Panc1 (cell line): ENCODE measurements around the gene MPP2. TPM values are rescaled to one million over a fixed set of nuclear protein-coding genes. Genes with fewer than 3 reads are reported as not detected.

Source experiments
- ATAC-seq: fragments of 200-7000 bp; cut with Tn5 transposase; 2 replicates; pipeline ENCODE4 v1.9.1; 2020; ENCODE audit warnings: mild to moderate bottlenecking, moderate library complexity
- BruUV-seq: library from RNA; stranded (reverse); fragments of 400-500 nt; replicated peaks from 2 replicates; lab custom pipeline; 2021; lab: Mats Ljungman, UMichigan
- CTCF ChIA-PET: fragments of 300-600 bp; sonication (Branson Sonifier 250); formaldehyde crosslinking; loops from one replicate; lab custom pipeline; 2022; ENCODE audit warnings: antibody characterized with exemption; lab: Charles Lee
- POLR2A ChIA-PET: fragments of 300-600 bp; sonication (Branson Sonifier 250); formaldehyde crosslinking; loops from one replicate; lab custom pipeline; 2022; ENCODE audit warnings: antibody characterized with exemption; lab: Charles Lee
- DNase-seq: peaks from one replicate; pipeline ENCODE4 v3.0.0-alpha.2; 2010; ENCODE audit warnings: low read depth, low spot score
- H3K27ac ChIP-seq: 2 replicates; pipeline ENCODE4 v1.5.1; 2011; ENCODE audit warnings: mild to moderate bottlenecking, low read length, inconsistent platforms
- H3K27me3 ChIP-seq: fragments of 200-500 bp; sonication (Bioruptor generic); 2 replicates; pipeline ENCODE4 v1.6.0; 2014; ENCODE audit warnings: low read length, inconsistent platforms; ENCODE audit not compliant: control insufficient read depth, insufficient read depth
- H3K36me3 ChIP-seq: fragments of 200-500 bp; sonication (Bioruptor generic); 2 replicates; pipeline ENCODE4 v1.5.1; 2014; ENCODE audit warnings: inconsistent platforms, mild to moderate bottlenecking, low read length, moderate library complexity; ENCODE audit not compliant: control insufficient read depth, insufficient read depth
- H3K4me1 ChIP-seq: 2 replicates; pipeline ENCODE4 v1.5.1; 2011; ENCODE audit warnings: inconsistent platforms, mild to moderate bottlenecking, low read length, moderate library complexity; ENCODE audit not compliant: control insufficient read depth, insufficient read depth
- H3K4me3 ChIP-seq, 2 experiments: 2 replicates each; pipeline ENCODE4 v1.5.1; 2011 to 2012; ENCODE audit warnings: low read depth in 2 of 2, low read length in 2 of 2, mild to moderate bottlenecking in 2 of 2, inconsistent platforms in 1 of 2, moderate library complexity in 1 of 2
- H3K9me3 ChIP-seq: fragments of 200-500 bp; sonication (Bioruptor generic); 2 replicates; pipeline ENCODE4 v1.5.1; 2014; ENCODE audit warnings: low read depth, mild to moderate bottlenecking, inconsistent platforms, low read length, moderate library complexity; ENCODE audit not compliant: control insufficient read depth, insufficient read depth
- CTCF ChIP-seq: fragments of 450-650 bp; IDR thresholded peaks from 2 replicates; pipeline ENCODE4 v1.5.1; 2017; ENCODE audit warnings: mild to moderate bottlenecking
- POLR2AphosphoS5 ChIP-seq: IDR thresholded peaks from 2 replicates; pipeline ENCODE4 v1.6.1; 2012; ENCODE audit warnings: mild to moderate bottlenecking, low read depth, low read length, moderate library complexity
- REST ChIP-seq, 2 experiments: IDR thresholded peaks; 2 replicates each; pipeline ENCODE4 v1.6.1; 2011 to 2012; ENCODE audit warnings: low read depth in 2 of 2, control low read depth in 1 of 2, low read length in 1 of 2, mild to moderate bottlenecking in 1 of 2, moderate library complexity in 1 of 2; ENCODE audit not compliant: insufficient read depth in 1 of 2
- SIN3A ChIP-seq: IDR thresholded peaks from 2 replicates; pipeline ENCODE4 v1.6.1; 2012; ENCODE audit warnings: low read depth, mild to moderate bottlenecking, low read length, moderate library complexity, borderline replicate concordance; ENCODE audit not compliant: insufficient read depth
- TCF7L2 ChIP-seq: IDR thresholded peaks from 2 replicates; pipeline ENCODE4 v1.6.1; 2011; ENCODE audit warnings: mild to moderate bottlenecking, low read depth, low read length, inconsistent platforms
- in situ Hi-C: cut with HindIII; loops from 2 replicates; pipeline ENCODE4 v1.10.0; 2016; ENCODE audit warnings: low sequenced_read_pairs, low pct_unique_long_range_greater_than_20kb
- intact Hi-C: fragments of 100-400 bp; cut with micrococcal nuclease; formaldehyde crosslinking; loops from one replicate; pipeline ENCODE4 v1.10.0; 2022; ENCODE audit not compliant: unreplicated experiment
- total RNA-seq: library from RNA; stranded (reverse); gene quantifications from one replicate; pipeline ENCODE4 v1.2.1, GENCODE V29; 2021; ENCODE audit not compliant: unreplicated experiment

Gene MPP2
- total RNA-seq, 1 experiment from 2014 or later: 3.5 TPM

GRCh38 chr17:43831633-43832032 lies 75.7 kb downstream of the MPP2 start:
- in situ Hi-C loops: no loop called here
- DNase-seq (no peak), ATAC-seq (no peak)
- ChIA-PET CTCF (no interaction called here), POLR2A (no interaction called here)
- H3K27me3 ChIP-seq: no peaks in the 10 kb centered on the region
- BruUV-seq: no TSS peak
- H3K4me1 ChIP-seq: no peaks in the 10 kb centered on the region; the same call in 1 of the 2 replicates
- no peak overlapping the region for H3K4me3 ChIP-seq
- H3K36me3 ChIP-seq: no peaks in the 10 kb centered on the region
- TF ChIP-seq TCF7L2 (no peak), SIN3A (no peak), POLR2AphosphoS5 (no peak), CTCF (no peak), REST (IDR thresholded peaks at IDR 0.05; ENCODE audit: insufficient read depth in 1 of 2, low read depth in 2 of 2, low read length in 1 of 2) (no peak)
- H3K27ac ChIP-seq: no peak overlapping the region
- H3K9me3 ChIP-seq: no peaks in the 10 kb centered on the region
- intact Hi-C loops: no loop called here

- no peaks in the 10 kb centered on the region for H3K36me3 ChIP-seq
- intact Hi-C loops (no loop called here), in situ Hi-C loops (no loop called here)
- ChIA-PET CTCF (no interaction called here), POLR2A (no interaction called here)
- H3K27me3 ChIP-seq: no peaks in the 10 kb centered on the region
- no peaks in the 10 kb centered on the region for H3K9me3 ChIP-seq
- H3K27ac ChIP-seq: no peak overlapping the region
- TSS peak; percentile 60 for BruUV-seq
- H3K4me1 ChIP-seq: no peaks in the 10 kb centered on the region; the same call in 1 of the 2 replicates
- no peak for TF ChIP-seq CTCF
- TF ChIP-seq TCF7L2: no peak
- TF ChIP-seq REST (IDR thresholded peaks at IDR 0.05; ENCODE audit: insufficient read depth in 1 of 2, low read depth in 2 of 2, low read length in 1 of 2): no peak
- no peak for TF ChIP-seq SIN3A
- TF ChIP-seq POLR2AphosphoS5: no peak
- ATAC-seq (no peak), DNase-seq (no peak)
- no peak overlapping the region for H3K4me3 ChIP-seq
These were observed 76.7 kb downstream of the MPP2 start for GRCh38 chr17:43830510-43831140.
